B cell (primary cell): Measurements from ENCODE around the gene GMCL2. TPM values are rescaled to one million over a fixed set of nuclear protein-coding genes. Genes with fewer than 3 reads are reported as not detected.
"Not testable (repeated sequence)": the region's sequence is repeated elsewhere in the genome, so short reads cannot be mapped to it uniquely, and the experiment has no call there.

Source experiments
- ATAC-seq: fragments of 200-7000 bp; cut with Tn5 transposase; one replicate; pipeline ENCODE4 v1.10.0; 2021; ENCODE audit warnings: low read depth, mild to moderate bottlenecking, moderate number of reproducible peaks, moderate library complexity
- CTCF ChIA-PET: fragments of 350-600 bp; sonication (Branson Sonifier 250); formaldehyde crosslinking; loops from one replicate; lab custom pipeline; 2021; ENCODE audit warnings: antibody characterized with exemption, inconsistent platforms; lab: Charles Lee
- POLR2A ChIA-PET: fragments of 350-600 bp; sonication (Branson Sonifier 250); formaldehyde crosslinking; loops from one replicate; lab custom pipeline; 2021; ENCODE audit warnings: antibody characterized with exemption; lab: Charles Lee
- DNase-seq: peaks from one replicate; pipeline ENCODE4 v3.0.0; 2013
- H2AFZ ChIP-seq: 2 replicates; pipeline ENCODE4 v1.6.1; 2012; ENCODE audit warnings: mild to moderate bottlenecking, low read depth, low read length; ENCODE audit not compliant: insufficient read depth, poor library complexity, severe bottlenecking
- H3K27ac ChIP-seq, 2 donors: 1 replicate in 1 of 2; 2 replicates in 1 of 2; pipeline ENCODE4 v1.5.1; 2012 to 2013; ENCODE audit warnings: low read length in 2 of 2, mild to moderate bottlenecking in 2 of 2, moderate library complexity in 1 of 2
- H3K27me3 ChIP-seq, 4 experiments: fragments of 200-600 bp in 1 of 4; sonication (generic) in 1 of 4; replicated peaks in 1 of 4; 1 replicate in 2 of 4; 2 replicates in 2 of 4; pipeline versions ENCODE4 v1.6.1 to v1.7.0; 2013 to 2016; ENCODE audit warnings: low read length in 3 of 4, mild to moderate bottlenecking in 2 of 4, mixed read lengths in 1 of 4, moderate library complexity in 1 of 4; ENCODE audit not compliant: insufficient read depth in 4 of 4, control insufficient read depth in 3 of 4; ENCODE audit errors: control extremely low read depth in 1 of 4
- H3K36me3 ChIP-seq, 2 experiments: replicated peaks in 1 of 2; 1 replicate in 1 of 2; 2 replicates in 1 of 2; pipeline versions ENCODE4 v1.6.1 to v1.7.1; 2013; ENCODE audit warnings: low read length in 1 of 2; ENCODE audit not compliant: insufficient read depth in 2 of 2, control insufficient read depth in 1 of 2; ENCODE audit errors: control extremely low read depth in 1 of 2, extremely low read depth in 1 of 2
- H3K4me1 ChIP-seq, 2 donors: fragments of 200-600 bp in 1 of 2; sonication (generic) in 1 of 2; 1 replicate in 1 of 2; 2 replicates in 1 of 2; pipeline versions ENCODE4 v1.5.1 to v1.6.1; 2013 to 2017; ENCODE audit warnings: low read length in 2 of 2; ENCODE audit not compliant: control insufficient read depth in 2 of 2, insufficient read depth in 2 of 2
- H3K4me2 ChIP-seq: replicated peaks from 2 replicates; pipeline ENCODE3; 2012; ENCODE audit warnings: mild to moderate bottlenecking, low read depth, low read length; ENCODE audit not compliant: poor library complexity, severe bottlenecking
- H3K4me3 ChIP-seq, 5 experiments: fragments of 200-600 bp in 1 of 5; sonication (generic) in 1 of 5; 1 replicate in 3 of 5; 2 replicates in 2 of 5; pipeline versions ENCODE4 v1.5.1 to v1.7.0; 2011 to 2016; ENCODE audit warnings: low read length in 4 of 5, mild to moderate bottlenecking in 4 of 5, low read depth in 2 of 5, control low read depth in 1 of 5, moderate library complexity in 1 of 5; ENCODE audit not compliant: insufficient read depth in 1 of 5; ENCODE audit errors: control extremely low read depth in 1 of 5, extremely low read depth in 1 of 5
- H3K79me2 ChIP-seq: fragments of 200-600 bp; sonication (generic); one replicate; pipeline ENCODE4 v1.6.0; 2016; ENCODE audit warnings: low read length; ENCODE audit not compliant: control insufficient read depth, insufficient read depth
- H3K9ac ChIP-seq: fragments of 200-600 bp; sonication (generic); 2 replicates; pipeline ENCODE4 v1.6.1; 2017; ENCODE audit warnings: mild to moderate bottlenecking, low read length, moderate library complexity
- H3K9me3 ChIP-seq, 3 donors: one replicate each; pipeline versions ENCODE4 v1.6.1 to v1.7.1; 2013; ENCODE audit warnings: low read length in 2 of 3; ENCODE audit not compliant: control insufficient read depth in 2 of 3, insufficient read depth in 1 of 3; ENCODE audit errors: control extremely low read depth in 1 of 3
- H4K20me1 ChIP-seq: 2 replicates; pipeline ENCODE4 v1.6.0; 2012; ENCODE audit warnings: mild to moderate bottlenecking, low read length; ENCODE audit not compliant: insufficient read depth, control insufficient read depth, poor library complexity, severe bottlenecking
- H3K27ac Mint-ChIP-seq: one replicate; pipeline ENCODE4 v1.8.0; 2021; ENCODE audit warnings: mixed read lengths
- H3K27me3 Mint-ChIP-seq: one replicate; pipeline ENCODE4 v1.8.0; 2021; ENCODE audit warnings: mixed read lengths
- H3K4me1 Mint-ChIP-seq: one replicate; pipeline ENCODE4 v1.8.0; 2021; ENCODE audit warnings: mixed read lengths
- H3K4me3 Mint-ChIP-seq: one replicate; pipeline ENCODE4 v1.8.0; 2021; ENCODE audit warnings: mixed read lengths
- H3K9me3 Mint-ChIP-seq: one replicate; pipeline ENCODE4 v1.8.0; 2022; ENCODE audit warnings: mixed read lengths; ENCODE audit not compliant: insufficient read depth
- EZH2 ChIP-seq: IDR thresholded peaks from 2 replicates; pipeline ENCODE4 v1.6.1; 2012; ENCODE audit warnings: borderline replicate concordance, low read depth, mild to moderate bottlenecking, moderate library complexity, low read length; ENCODE audit not compliant: insufficient read depth, poor library complexity, severe bottlenecking
- WGBS: methylation state at CpG from one replicate; pipeline ENCODE4 v1.1.5; 2013; ENCODE audit warnings: missing lambda C conversion rate; ENCODE audit not compliant: insufficient coverage; 5-methylcytosine and 5-hydroxymethylcytosine counted together
- intact Hi-C: fragments of 100-400 bp; cut with micrococcal nuclease; formaldehyde crosslinking; loops from one replicate; pipeline ENCODE4 v1.10.0; 2022
- polyA plus RNA-seq: library from polyadenylated mRNA; depleted of rRNA; stranded (reverse); fragments of >200 nt; gene quantifications from 2 replicates; pipeline ENCODE4 v1.2.3, GENCODE V29; 2012
- total RNA-seq, 2 donors: library from RNA; stranded (reverse); fragments of 120-200 nt in 1 of 2; gene quantifications; 1 replicate in 1 of 2; 2 replicates in 1 of 2; pipeline versions ENCODE4 v1.2.3 to v1.2.4, GENCODE V29; 2013 to 2022
- TF ChIP-seq, protein P1 (sequence below): fragments of 200-600 bp; IDR thresholded peaks from one replicate; pipeline ENCODE4 v1.8.0; 2022; ENCODE audit warnings: antibody characterized with exemption, mild to moderate bottlenecking

Gene GMCL2
- total and polyA plus RNA-seq, 2 donors (not counting 1 experiment from before 2014, with no cell fraction given), result not detected

DNA sequence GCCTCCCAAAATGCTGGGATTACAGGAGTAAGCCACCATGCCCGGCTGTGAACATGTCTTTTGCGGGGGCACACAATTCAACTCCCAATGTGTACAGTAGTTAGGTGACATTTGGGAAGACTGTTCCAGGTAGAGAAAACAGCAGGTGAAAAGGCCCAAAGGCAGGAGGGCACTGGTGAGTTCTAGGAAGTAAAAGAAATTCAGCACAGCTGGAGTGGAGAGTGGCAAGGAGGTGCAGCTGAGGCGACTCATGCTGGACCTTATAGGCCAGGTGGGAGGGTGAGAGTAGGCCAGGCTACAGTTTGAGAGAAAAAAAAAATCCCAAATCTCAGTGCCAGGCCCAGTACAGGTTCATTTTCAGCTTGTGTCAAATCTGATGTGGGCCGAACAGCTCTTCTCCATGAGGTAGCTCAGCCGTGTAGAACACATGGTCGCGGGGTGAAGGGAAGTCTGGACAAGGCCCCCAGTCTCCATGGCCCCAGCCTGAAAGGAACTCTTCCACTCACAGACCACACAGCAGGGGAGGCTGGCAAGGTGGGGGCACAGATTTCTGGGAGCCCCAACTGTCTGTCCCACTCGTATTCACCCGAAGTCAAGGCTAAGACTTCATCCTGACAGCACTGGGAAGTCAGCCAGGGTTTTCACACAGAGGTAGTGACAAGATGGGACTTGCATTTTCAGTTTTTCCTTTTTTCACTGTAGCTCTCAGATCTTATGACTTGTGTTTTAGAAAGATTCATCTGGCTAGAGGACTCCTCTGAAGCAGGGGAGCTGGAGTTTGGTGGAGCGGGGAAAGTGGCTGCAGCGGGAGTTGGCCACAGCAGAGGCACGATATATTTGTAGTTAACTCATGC, 12.6 kb upstream of the GMCL2 start:
- no peak overlapping the region for H3K4me3 ChIP-seq
- no peak for TF ChIP-seq EZH2
- TF ChIP-seq, protein P1, sequence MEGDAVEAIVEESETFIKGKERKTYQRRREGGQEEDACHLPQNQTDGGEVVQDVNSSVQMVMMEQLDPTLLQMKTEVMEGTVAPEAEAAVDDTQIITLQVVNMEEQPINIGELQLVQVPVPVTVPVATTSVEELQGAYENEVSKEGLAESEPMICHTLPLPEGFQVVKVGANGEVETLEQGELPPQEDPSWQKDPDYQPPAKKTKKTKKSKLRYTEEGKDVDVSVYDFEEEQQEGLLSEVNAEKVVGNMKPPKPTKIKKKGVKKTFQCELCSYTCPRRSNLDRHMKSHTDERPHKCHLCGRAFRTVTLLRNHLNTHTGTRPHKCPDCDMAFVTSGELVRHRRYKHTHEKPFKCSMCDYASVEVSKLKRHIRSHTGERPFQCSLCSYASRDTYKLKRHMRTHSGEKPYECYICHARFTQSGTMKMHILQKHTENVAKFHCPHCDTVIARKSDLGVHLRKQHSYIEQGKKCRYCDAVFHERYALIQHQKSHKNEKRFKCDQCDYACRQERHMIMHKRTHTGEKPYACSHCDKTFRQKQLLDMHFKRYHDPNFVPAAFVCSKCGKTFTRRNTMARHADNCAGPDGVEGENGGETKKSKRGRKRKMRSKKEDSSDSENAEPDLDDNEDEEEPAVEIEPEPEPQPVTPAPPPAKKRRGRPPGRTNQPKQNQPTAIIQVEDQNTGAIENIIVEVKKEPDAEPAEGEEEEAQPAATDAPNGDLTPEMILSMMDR, result no peak
- no peak overlapping the region for H3K4me2 ChIP-seq
- H3K27me3 Mint-ChIP-seq, result peaks cover 3% of the 10 kb centered on the region
- H3K4me1 ChIP-seq, result peaks cover 0 to 5% of the 10 kb centered on the region in 2 donors
- ChIA-PET POLR2A (no interaction called here), CTCF (no interaction called here)
- no peaks in the 10 kb centered on the region for H3K36me3 ChIP-seq
- WGBS, result 80% methylated on average over 7 of the region's 12 CpGs
- ATAC-seq (no peak), DNase-seq (no peak)
- peaks cover 7% of the 10 kb centered on the region for H3K4me1 Mint-ChIP-seq
- no peak overlapping the region for H2AFZ ChIP-seq
- no peaks in the 10 kb centered on the region for H3K9me3 Mint-ChIP-seq
- H3K79me2 ChIP-seq, result peaks cover 5% of the 10 kb centered on the region
- H3K27ac ChIP-seq, result no peak overlapping the region
- no peak overlapping the region for H3K4me3 Mint-ChIP-seq
- H4K20me1 ChIP-seq, result no peaks in the 10 kb centered on the region
- intact Hi-C loops, result loop anchor here (5.0 kb wide), 1 partner anchor 1872 kb away; the partner anchor contains the start of gene RNF130
- no peaks in the 10 kb centered on the region for H3K9me3 ChIP-seq
- H3K27ac Mint-ChIP-seq, result no peak overlapping the region
- no peak overlapping the region for H3K9ac ChIP-seq
- peaks cover 0 to 3% (median under 1%) of the 10 kb centered on the region in 4 experiments for H3K27me3 ChIP-seq

DNA sequence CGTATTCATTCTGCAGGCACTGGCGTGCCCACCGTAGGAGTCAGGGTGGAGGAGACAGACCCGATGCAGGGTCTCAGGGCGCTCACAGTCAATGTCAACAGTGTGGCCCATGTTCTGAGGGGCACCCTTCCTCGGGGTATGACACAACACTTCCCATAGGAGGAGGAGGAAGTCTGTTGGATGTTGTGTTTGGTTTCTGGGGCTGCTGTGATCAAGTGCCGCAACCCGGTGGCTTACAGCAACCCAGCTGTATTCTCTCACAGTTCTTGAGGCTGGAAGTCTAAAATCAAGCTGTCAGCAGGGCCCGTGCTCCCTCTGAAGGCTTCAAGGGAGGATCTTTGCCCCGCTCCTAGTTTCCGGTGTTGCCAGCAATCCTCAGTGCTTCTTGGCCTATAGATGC, 11.5 kb upstream of the GMCL2 start:
- no peak for DNase-seq
- intact Hi-C loops, result no loop called here
- peaks cover 0 to 12% (median 5%) of the 10 kb centered on the region in 4 experiments for H3K27me3 ChIP-seq
- Mint-ChIP-seq H3K4me3 (no peak overlapping the region), H3K9me3 (no peaks in the 10 kb centered on the region), H3K4me1 (peaks cover 3% of the 10 kb centered on the region), H3K27ac (no peak overlapping the region), H3K27me3 (peaks cover 6% of the 10 kb centered on the region)
- no peak overlapping the region for H3K4me3 ChIP-seq
- TF ChIP-seq EZH2, result no peak
- TF ChIP-seq, protein P1, result no peak
- ATAC-seq, result no peak
- H2AFZ ChIP-seq, result no peak overlapping the region
- peaks cover 0 to 2% of the 10 kb centered on the region in 2 donors for H3K4me1 ChIP-seq
- WGBS, result 68% methylated on average over 10 of the region's 11 CpGs
- POLR2A ChIA-PET, result no interaction called here
- H3K4me2 ChIP-seq, result no peak overlapping the region
- no peak overlapping the region for H3K9ac ChIP-seq
- peaks cover 1% of the 10 kb centered on the region for H3K79me2 ChIP-seq
- CTCF ChIA-PET, result no interaction called here
- no peaks in the 10 kb centered on the region for H4K20me1 ChIP-seq
- H3K9me3 ChIP-seq, result no peaks in the 10 kb centered on the region
- H3K36me3 ChIP-seq, result no peaks in the 10 kb centered on the region
- H3K27ac ChIP-seq, result no peak overlapping the region

DNA sequence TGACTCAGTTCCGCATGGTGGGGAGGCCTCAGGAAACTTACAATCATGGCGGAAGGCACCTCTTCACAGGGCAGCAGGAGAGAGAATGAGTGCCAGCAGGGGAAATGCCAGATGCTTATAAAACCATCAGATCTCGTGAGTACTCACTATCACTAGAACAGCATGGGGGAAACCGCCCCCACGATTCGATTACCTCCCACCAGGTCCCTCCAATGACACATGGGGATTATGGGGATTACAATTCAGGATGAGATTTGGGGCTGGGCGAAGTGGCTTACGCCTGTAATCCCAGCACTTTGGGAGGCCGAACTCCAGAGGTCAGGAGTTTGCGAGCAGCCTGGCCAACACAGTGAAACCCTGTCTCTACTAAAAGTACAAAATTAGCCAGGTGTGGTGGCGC, 11.0 kb upstream of the GMCL2 start:
- H3K4me2 ChIP-seq, H3K4me1 ChIP-seq, POLR2A ChIA-PET, H3K4me3 ChIP-seq, intact Hi-C loops, H3K4me1 Mint-ChIP-seq, H3K9me3 Mint-ChIP-seq, H3K9ac ChIP-seq, H4K20me1 ChIP-seq, H2AFZ ChIP-seq, H3K27ac ChIP-seq, CTCF ChIA-PET, H3K27ac Mint-ChIP-seq, H3K9me3 ChIP-seq, H3K36me3 ChIP-seq, H3K4me3 Mint-ChIP-seq, H3K79me2 ChIP-seq, ATAC-seq, DNase-seq: not testable (repeated sequence)
- peaks cover 10% of the 10 kb centered on the region for H3K27me3 Mint-ChIP-seq
- WGBS, result 93% methylated on average over 6 of the region's 11 CpGs
- peaks cover 0 to 17% (median 5%) of the 10 kb centered on the region in 4 experiments for H3K27me3 ChIP-seq
